GM21367 (cell line): ENCODE results near the gene CNIH2.
"Not testable (repeated sequence)": the region's sequence is repeated elsewhere in the genome, so short reads cannot be mapped to it uniquely, and the experiment has no call there.

Experiments used
- ATAC-seq: cut with Tn5 transposase; IDR thresholded peaks from one replicate; pipeline ENCODE4 v1.9.1; 2021; ENCODE audit not compliant: unreplicated experiment

The CNIH2 gene

GRCh38 chr11:66289548-66290329 is 11.8 kb downstream of the CNIH2 start:
- peak; percentile 20 for ATAC-seq

DNA sequence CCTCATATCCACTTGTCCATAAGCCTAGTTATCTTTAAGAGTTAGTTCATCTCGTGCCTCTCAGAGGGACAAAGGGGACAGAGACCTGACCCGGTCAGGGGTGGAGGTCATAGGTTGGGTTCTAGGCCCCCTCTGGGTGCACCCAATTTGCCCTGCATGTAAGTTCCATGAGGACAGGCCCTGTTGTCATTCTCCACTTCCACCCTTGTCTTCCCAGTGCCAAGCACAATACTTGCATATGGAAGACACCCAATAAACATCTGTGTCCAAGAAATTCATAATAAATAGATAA is 12.3 kb downstream of the CNIH2 start:
- ATAC-seq, result no peak

- ATAC-seq, result no peak
Observed at GRCh38 chr11:66291303-66291705, 13.3 kb downstream of the CNIH2 start.

DNA sequence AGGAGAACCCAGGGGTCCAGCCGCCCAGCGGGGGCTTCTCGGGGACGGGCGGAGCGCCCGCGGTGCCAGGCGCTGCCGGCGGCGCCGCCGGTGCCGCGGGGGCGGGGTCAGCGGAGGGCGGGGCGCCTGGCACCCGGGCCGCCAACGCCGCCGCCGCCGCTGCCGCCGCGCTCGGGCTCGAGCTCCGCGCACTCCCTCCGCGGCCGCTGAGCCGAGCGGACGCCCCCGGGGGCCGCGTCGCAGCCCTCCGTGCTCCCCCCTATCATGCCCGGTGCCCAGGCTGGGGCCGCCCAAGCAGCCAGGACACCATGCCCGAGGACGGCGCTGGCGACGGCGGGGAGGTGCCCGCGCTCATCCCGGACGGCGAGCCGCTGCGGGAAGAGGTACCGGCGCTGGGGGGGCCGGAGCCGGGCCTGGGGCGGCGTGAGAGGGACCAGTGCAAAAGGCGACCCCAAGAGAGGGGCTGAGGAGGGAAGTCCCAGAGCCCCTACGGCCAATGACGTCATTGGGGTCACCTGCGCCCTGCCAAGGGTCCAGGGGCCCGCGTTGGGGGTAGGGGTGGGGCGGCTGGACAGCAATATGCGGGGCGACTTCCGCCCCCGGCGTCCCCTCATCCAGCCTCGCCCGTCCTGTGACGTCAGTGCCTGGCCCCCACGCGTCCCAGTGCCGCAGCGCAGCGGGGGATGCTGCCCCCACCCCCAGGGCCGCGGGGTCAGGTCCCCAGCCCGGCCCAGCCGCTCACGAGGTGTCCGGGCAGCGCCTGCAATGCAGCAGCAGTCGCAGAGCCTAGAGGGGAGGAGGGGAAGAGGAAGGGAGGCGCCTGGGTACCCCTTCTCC is 13.9 kb downstream of the CNIH2 start, which contains the start of gene TMEM151A:
Gene TMEM151A (plus strand): TSS at position 189 of the 837 bp plus-strand sequence. CDS start 120 bp downstream, at position 309.
- ATAC-seq, result no peak

DNA sequence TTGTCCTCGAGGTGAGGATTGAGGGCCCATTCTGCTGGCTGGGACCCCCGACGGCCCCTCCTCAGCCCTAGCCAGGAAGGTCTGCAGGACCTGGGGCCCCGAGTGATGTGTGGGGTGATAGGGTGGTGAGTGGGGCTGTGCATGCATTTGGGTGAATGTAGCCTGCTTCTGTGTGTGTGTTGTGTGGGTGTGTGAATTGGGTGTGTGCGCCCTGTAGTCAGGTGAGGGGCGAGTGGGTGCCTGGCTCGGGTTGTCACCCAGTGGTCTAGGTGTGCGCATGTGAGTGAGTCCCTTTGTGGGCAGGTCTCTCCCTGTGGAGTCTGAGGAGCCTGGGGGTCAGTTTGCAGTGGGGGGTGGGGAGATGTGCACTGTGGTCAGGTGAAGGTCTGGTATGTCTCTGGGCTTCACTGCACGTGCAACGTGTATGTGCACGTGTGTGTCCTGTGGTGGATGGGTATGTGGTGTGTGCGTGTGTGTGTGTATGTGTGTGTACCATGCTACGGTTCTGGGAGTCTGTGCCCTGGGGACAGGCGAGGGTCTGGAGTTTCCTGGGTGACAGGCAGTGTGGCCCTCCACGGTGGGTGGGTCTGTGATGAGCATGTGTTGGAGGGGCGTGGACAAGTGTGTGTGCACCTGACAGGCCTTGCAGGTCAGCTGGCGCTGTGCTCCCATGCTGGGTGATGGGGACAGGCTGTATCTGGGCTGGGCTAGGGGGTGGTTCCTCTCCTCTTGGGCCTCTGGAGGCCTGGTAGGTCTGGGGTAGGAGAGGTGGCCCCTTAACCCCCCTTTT is 14.8 kb downstream of the CNIH2 start:
- no peak for ATAC-seq

DNA sequence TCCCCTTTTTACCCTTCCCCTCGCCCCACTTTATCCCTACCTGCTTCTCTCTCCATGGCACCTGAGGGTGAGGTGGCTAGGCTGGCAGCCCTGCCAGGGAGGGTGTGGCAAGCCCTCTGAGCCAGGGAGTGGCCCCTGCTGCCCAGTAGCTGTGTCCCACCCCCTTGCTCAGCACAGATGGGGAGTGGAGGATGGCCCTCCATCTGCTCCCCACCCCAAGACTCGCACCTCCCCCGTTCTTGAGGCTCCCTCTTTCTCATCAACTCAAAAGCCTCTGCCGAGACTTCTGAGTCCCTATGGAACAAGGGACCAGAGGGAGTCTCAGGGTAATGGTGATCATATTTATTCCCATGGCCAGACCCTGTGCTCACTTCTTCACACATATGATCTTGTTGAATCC is 15.4 kb downstream of the CNIH2 start:
- ATAC-seq, result no peak

DNA sequence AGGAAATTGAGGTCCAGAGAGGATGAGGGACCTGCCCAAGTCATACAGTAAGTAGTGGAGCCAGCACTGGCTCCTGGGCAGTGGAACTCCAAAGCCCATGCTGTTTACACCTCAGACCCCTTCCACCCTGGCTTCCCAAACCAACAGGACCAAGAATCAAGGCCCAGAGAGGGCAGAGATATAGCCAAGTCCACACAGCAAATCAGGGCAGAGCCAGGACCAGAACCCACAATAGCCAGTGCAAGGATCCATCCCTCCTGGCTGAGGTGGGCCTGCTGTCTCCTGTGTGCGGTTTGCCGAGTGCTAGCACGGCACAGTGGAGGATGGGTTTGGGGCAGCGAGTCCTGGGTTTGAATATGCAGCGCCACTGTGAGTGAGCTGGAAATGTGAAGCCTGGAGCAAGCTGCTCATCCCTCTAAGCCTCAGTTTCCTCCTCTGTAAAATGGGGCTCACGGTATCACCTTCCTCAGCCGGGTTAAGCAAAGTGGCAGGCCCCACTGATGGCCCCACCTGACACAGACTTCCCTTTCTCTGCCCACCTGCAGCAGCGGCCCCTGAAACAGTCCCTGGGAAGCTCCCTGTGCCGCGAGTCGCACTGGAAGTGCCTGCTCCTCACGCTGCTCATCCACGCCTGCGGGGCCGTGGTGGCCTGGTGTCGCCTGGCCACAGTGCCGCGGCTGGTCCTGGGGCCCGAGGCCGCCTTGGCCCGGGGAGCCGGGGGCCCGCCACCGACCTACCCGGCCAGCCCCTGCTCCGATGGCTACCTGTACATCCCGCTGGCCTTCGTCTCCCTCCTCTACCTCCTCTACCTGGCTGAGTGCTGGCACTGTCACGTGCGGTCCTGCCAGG is 16.0 kb downstream of the CNIH2 start:
- no peak for ATAC-seq

GRCh38 chr11:66294626-66295620 is 16.9 kb downstream of the CNIH2 start:
- no peak for ATAC-seq

DNA sequence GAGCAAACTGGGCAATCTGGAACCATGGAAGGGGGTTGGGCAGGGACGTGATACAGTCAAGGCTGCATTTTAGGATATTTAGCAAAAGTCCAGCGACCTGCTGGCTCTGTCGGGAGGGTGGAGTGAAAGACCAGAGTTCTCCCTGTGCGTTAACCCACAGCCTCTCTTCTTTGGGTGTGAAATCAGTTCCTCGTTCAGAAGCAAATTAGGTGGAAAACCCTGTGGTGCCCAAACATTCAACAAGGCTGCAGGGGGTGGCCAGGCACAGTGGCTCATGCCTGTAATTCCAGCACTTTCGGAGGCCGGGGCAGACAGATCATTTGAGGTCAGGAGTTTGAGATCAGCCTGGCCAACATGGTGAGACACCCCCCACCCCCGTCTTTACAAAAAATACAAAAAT is 19.6 kb downstream of the CNIH2 start:
- no peak for ATAC-seq

DNA sequence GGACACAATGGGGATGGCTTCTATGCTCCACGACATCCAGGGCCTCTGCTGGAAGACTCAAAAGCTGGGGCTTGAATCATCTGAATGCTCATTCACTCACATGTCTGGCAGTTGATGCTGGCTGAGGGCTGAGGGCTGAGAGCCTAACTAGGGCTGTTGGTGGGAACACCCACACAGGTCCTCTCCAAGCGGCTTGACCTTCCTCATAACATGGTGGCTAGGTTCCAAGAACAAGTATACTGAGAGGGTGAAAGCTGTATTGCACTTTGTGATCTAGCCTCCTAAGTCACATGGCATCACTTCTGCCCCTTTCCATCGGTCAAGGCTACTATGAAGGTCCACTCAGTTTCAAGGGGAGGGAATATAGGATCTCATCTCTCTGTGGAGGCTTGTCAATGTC is 21.2 kb downstream of the CNIH2 start:
- ATAC-seq, result no peak

- ATAC-seq, result no peak
Observed at GRCh38 chr11:66302656-66303055, 24.7 kb downstream of the CNIH2 start.

DNA sequence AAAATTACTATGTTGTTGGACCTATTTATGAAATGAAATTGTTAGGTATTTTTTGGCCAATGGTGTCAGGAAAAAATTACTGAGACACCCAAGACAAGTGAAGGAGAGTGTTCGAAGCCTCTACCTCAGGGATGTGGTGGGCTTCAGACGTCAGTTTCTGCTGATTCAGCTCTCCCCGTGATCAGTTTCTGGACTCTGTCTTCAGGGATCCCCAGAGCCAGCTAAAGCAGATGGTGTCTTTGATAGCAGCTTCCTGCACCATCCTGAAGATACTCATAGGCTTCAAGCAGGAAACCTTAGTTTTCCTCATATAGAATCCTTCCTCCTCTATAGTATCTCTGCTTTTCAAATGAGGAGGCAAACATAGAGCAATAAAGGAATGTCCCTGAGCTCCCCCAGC is 31.5 kb downstream of the CNIH2 start:
- ATAC-seq, result no peak

DNA sequence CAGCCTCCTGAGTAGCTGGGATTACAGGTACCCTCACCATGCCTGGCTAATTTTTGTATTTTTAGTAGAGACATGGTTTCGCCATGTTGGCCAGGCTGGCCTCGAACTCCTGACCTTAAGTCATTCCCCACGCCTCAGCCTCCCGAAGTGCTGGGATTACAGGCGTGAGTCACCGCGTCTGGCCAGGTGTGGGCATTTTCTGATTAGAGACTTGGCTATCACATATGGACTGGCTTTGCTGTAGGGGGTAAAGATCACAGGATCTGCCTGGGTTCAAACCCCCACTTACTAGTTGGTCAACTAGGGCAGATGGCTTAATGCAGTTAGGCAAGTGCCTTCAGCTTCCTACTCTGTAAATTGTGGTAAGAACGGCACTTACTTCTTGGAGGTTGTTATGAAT is 32.3 kb downstream of the CNIH2 start:
- no peak for ATAC-seq

GRCh38 chr11:66310803-66311440 is 32.9 kb downstream of the CNIH2 start:
- ATAC-seq, result not testable (repeated sequence)

GRCh38 chr11:66311470-66311964 is 33.5 kb downstream of the CNIH2 start:
- no peak for ATAC-seq

GRCh38 chr11:66311965-66312548 is 34.1 kb downstream of the CNIH2 start:
- peak; percentile 59 for ATAC-seq

DNA sequence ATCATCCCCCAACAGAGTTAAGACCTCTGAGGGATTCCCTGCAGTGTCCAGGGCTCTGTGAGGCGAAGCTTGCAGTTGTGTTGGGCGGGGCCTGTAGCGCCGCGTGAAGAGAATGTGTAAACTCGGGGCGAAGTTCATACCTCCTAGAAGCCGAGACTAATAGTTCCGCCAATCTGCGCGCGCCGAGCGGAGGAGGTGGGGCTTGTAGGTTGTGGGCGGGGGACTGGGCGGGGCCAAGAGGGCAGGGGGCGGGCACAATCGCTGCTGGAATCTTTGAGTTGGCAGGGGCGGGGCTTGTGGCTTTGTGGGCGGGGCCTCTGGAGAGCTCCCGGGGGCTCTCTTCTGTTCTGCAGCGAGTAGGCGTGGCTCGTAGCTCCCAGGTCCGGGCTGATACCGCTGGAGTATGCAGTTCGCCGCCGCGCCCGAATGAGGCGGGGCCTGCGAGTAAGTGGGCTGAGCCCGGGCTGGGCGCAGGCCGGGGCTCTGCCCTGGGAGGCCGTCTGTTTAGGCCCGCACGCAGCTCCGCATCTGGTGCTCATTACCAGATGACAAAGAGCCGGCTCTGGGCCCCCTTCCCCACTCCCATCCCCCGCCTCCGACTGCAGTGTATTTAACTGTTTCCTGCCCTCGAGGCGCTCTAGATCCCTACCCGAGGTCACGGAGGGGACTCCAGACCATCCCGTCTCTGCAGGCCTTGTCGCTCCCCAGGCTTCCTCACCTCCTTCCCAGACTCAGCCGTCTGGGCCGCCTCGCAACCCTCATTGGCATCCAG is 34.8 kb downstream of the CNIH2 start:
- peak; percentile 57 for ATAC-seq
